AG08396 (cell line): ENCODE data around the gene MDFI.

Source experiments
- DNase-seq: peaks from one replicate; pipeline ENCODE4 v3.0.0; 2012; ENCODE audit warnings: low spot score, mixed read lengths

Gene MDFI

GRCh38 chr6:41638002-41638934, at the start of gene MDFI:
Gene MDFI (plus strand): TSS chr6:41638468. CDS start chr6:41638750, 282 bp downstream.
- DNase-seq: no peak

GRCh38 chr6:41589223-41589622, 49.0 kb upstream of the MDFI start:
- DNase-seq: no peak

GRCh38 chr6:41589636-41590622, 48.3 kb upstream of the MDFI start:
- DNase-seq: no peak

GRCh38 chr6:41591122-41591521, 47.1 kb upstream of the MDFI start:
- DNase-seq: no peak

GRCh38 chr6:41591859-41592502, 46.3 kb upstream of the MDFI start:
- DNase-seq: peak; percentile 88

GRCh38 chr6:41593406-41593805, 44.9 kb upstream of the MDFI start:
- no peak for DNase-seq

GRCh38 chr6:41593839-41594238, 44.4 kb upstream of the MDFI start:
- no peak for DNase-seq

GRCh38 chr6:41594326-41594725, 43.9 kb upstream of the MDFI start:
- peak; percentile 29 for DNase-seq

GRCh38 chr6:41594766-41595165, 43.5 kb upstream of the MDFI start:
- no peak for DNase-seq

GRCh38 chr6:41595166-41595565, 43.1 kb upstream of the MDFI start:
- DNase-seq: no peak

- DNase-seq: no peak
Measured at GRCh38 chr6:41596096-41596685, 42.1 kb upstream of the MDFI start.

GRCh38 chr6:41596807-41597206, 41.5 kb upstream of the MDFI start:
- DNase-seq: no peak

GRCh38 chr6:41597246-41598000, 40.8 kb upstream of the MDFI start:
- DNase-seq: no peak

- no peak for DNase-seq
Measured at GRCh38 chr6:41598670-41599014, 39.6 kb upstream of the MDFI start.

- DNase-seq: no peak
Measured at GRCh38 chr6:41599015-41599851, 39.0 kb upstream of the MDFI start.

- no peak for DNase-seq
Measured at GRCh38 chr6:41599852-41600445, 38.3 kb upstream of the MDFI start.

GRCh38 chr6:41600499-41601247, 37.6 kb upstream of the MDFI start:
- DNase-seq: no peak

GRCh38 chr6:41601248-41601549, 37.1 kb upstream of the MDFI start:
- DNase-seq: no peak

- no peak for DNase-seq
Measured at GRCh38 chr6:41602422-41602743, 35.9 kb upstream of the MDFI start.
